SK-N-SH treated with all-trans-retinoic acid at 6 μM for 48 hours (cell line): ENCODE measurements around the gene BIRC2.

Experiments used
- ARNTL ChIP-seq: fragments of 450-650 bp; formaldehyde crosslinking; IDR thresholded peaks from 2 replicates; pipeline ENCODE4 v1.5.0; 2020; ENCODE audit warnings: low read depth, mild to moderate bottlenecking, moderate library complexity, borderline replicate concordance
- CSDC2 ChIP-seq: fragments of 250-450 bp; sonication (Bioruptor Pico); IDR thresholded peaks from 2 replicates; pipeline ENCODE4 v1.5.0; 2020; ENCODE audit warnings: mild to moderate bottlenecking, moderate library complexity
- ESRRG ChIP-seq: fragments of 250-450 bp; sonication (Bioruptor Pico); IDR thresholded peaks from 2 replicates; pipeline ENCODE4 v1.6.1; 2021; ENCODE audit warnings: mild to moderate bottlenecking
- GLIS3 ChIP-seq: fragments of 250-450 bp; sonication (Bioruptor Pico); IDR thresholded peaks from 2 replicates; pipeline ENCODE4 v1.5.0; 2020; ENCODE audit warnings: mild to moderate bottlenecking, moderate library complexity
- SNAI2 ChIP-seq: fragments of 250-450 bp; sonication (Bioruptor Pico); IDR thresholded peaks from 2 replicates; pipeline ENCODE4 v1.5.0; 2020; ENCODE audit warnings: mild to moderate bottlenecking, moderate library complexity
- ZC3H10 ChIP-seq: fragments of 250-450 bp; sonication (Bioruptor Pico); IDR thresholded peaks from 2 replicates; pipeline ENCODE4 v1.5.1; 2021; ENCODE audit warnings: mild to moderate bottlenecking, moderate library complexity
- ZFP30 ChIP-seq: fragments of 450-650 bp; formaldehyde crosslinking; IDR thresholded peaks from 2 replicates; pipeline ENCODE4 v1.5.0; 2022; ENCODE audit warnings: mild to moderate bottlenecking, moderate library complexity
- ZNF8 ChIP-seq: fragments of 450-650 bp; formaldehyde crosslinking; IDR thresholded peaks from 2 replicates; pipeline ENCODE4 v1.5.0; 2020; ENCODE audit warnings: mild to moderate bottlenecking, moderate library complexity
- TF ChIP-seq, protein P1 (sequence below): fragments of 250-450 bp; sonication (Bioruptor Pico); IDR thresholded peaks from 2 replicates; pipeline ENCODE4 v1.8.0; 2021; ENCODE audit warnings: low read depth, mild to moderate bottlenecking, moderate library complexity, borderline replicate concordance
- TF ChIP-seq, protein P2 (sequence below): fragments of 250-450 bp; sonication (Bioruptor Pico); IDR thresholded peaks from 2 replicates; pipeline ENCODE4 v1.8.0; 2020; ENCODE audit warnings: mild to moderate bottlenecking, moderate library complexity, borderline replicate concordance
- TF ChIP-seq, protein P3 (sequence below): fragments of 250-450 bp; sonication (Bioruptor Pico); IDR thresholded peaks from 2 replicates; pipeline ENCODE4 v1.5.1; 2021; ENCODE audit warnings: mild to moderate bottlenecking, moderate library complexity
- TF ChIP-seq, protein P4 (sequence below): fragments of 250-450 bp; sonication (Bioruptor Pico); IDR thresholded peaks from 2 replicates; pipeline ENCODE4 v1.5.1; 2020; ENCODE audit warnings: low read depth, mild to moderate bottlenecking, moderate library complexity

DNA sequence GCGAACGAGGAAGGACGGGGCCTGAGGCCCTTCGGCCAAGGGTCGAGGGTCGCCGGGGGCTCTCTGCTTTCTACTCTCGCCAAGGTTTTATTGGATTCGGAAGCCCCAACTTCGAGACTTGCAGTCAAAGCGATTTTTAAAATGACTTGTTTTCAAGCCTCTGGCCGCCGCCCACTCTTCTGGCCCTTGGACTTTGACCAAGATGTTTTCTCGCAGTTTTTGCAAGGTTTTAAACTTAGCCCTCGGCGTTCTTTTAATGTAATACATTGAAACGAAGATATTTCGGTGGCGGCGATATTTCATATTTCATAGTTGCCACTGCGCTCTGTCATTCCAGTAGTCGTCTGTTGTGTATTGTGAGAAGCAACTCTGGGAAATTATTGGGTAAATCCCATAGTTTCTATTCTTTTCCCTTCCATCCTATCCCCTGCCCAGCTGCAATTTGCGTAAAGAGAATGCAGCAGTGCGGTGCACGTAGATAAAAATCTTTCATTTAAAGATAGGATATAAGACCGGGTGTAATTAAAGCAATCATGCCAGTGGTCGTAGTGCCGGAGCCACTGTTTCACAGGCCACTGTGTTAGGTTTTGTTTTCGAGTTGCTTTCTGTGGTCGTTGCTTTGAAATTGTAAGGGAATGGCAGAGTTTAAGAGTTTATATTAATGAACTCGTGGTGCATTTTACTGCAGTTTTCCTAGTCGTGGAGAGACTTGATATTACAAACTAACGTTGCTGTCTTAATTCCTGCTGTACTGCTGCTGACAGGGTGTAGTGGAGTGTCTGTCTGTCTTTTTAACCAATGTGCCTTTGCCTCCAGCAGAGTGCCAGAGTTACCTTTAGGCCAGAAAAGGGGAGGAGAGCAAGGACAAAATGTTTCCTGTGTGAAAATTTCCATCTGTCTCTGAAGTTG, 702 bp downstream of the BIRC2 start:
- TF ChIP-seq ZNF8 (no peak), GLIS3 (CRISPR knock-in tag) (no peak), SNAI2 (CRISPR knock-in tag) (no peak), ESRRG (no peak), ZFP30 (CRISPR knock-in tag) (no peak), CSDC2 (CRISPR knock-in tag) (no peak), ARNTL (CRISPR knock-in tag) (no peak), ZC3H10 (CRISPR knock-in tag) (no peak)
- TF ChIP-seq, protein P1, sequence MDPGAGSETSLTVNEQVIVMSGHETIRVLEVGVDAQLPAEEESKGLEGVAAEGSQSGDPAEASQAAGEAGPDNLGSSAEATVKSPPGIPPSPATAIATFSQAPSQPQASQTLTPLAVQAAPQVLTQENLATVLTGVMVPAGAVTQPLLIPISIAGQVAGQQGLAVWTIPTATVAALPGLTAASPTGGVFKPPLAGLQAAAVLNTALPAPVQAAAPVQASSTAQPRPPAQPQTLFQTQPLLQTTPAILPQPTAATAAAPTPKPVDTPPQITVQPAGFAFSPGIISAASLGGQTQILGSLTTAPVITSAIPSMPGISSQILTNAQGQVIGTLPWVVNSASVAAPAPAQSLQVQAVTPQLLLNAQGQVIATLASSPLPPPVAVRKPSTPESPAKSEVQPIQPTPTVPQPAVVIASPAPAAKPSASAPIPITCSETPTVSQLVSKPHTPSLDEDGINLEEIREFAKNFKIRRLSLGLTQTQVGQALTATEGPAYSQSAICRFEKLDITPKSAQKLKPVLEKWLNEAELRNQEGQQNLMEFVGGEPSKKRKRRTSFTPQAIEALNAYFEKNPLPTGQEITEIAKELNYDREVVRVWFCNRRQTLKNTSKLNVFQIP (CRISPR knock-in tag) = no peak
- TF ChIP-seq, protein P2, sequence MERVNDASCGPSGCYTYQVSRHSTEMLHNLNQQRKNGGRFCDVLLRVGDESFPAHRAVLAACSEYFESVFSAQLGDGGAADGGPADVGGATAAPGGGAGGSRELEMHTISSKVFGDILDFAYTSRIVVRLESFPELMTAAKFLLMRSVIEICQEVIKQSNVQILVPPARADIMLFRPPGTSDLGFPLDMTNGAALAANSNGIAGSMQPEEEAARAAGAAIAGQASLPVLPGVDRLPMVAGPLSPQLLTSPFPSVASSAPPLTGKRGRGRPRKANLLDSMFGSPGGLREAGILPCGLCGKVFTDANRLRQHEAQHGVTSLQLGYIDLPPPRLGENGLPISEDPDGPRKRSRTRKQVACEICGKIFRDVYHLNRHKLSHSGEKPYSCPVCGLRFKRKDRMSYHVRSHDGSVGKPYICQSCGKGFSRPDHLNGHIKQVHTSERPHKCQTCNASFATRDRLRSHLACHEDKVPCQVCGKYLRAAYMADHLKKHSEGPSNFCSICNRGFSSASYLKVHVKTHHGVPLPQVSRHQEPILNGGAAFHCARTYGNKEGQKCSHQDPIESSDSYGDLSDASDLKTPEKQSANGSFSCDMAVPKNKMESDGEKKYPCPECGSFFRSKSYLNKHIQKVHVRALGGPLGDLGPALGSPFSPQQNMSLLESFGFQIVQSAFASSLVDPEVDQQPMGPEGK = no peak
- TF ChIP-seq, protein P3, sequence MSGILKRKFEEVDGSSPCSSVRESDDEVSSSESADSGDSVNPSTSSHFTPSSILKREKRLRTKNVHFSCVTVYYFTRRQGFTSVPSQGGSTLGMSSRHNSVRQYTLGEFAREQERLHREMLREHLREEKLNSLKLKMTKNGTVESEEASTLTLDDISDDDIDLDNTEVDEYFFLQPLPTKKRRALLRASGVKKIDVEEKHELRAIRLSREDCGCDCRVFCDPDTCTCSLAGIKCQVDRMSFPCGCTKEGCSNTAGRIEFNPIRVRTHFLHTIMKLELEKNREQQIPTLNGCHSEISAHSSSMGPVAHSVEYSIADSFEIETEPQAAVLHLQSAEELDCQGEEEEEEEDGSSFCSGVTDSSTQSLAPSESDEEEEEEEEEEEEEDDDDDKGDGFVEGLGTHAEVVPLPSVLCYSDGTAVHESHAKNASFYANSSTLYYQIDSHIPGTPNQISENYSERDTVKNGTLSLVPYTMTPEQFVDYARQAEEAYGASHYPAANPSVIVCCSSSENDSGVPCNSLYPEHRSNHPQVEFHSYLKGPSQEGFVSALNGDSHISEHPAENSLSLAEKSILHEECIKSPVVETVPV (CRISPR knock-in tag) = no peak
- TF ChIP-seq, protein P4, sequence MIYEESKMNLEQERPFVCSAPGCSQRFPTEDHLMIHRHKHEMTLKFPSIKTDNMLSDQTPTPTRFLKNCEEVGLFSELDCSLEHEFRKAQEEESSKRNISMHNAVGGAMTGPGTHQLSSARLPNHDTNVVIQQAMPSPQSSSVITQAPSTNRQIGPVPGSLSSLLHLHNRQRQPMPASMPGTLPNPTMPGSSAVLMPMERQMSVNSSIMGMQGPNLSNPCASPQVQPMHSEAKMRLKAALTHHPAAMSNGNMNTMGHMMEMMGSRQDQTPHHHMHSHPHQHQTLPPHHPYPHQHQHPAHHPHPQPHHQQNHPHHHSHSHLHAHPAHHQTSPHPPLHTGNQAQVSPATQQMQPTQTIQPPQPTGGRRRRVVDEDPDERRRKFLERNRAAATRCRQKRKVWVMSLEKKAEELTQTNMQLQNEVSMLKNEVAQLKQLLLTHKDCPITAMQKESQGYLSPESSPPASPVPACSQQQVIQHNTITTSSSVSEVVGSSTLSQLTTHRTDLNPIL (CRISPR knock-in tag) = no peak
